B cell (primary cell): ENCODE data around the gene ZNRF2. TPM values are rescaled to one million over a fixed set of nuclear protein-coding genes. Genes with fewer than 3 reads are reported as not detected.

Experiments
- ATAC-seq: fragments of 200-7000 bp; cut with Tn5 transposase; one replicate; pipeline ENCODE4 v1.10.0; 2021; ENCODE audit warnings: low read depth, mild to moderate bottlenecking, moderate number of reproducible peaks, moderate library complexity
- CTCF ChIA-PET: fragments of 350-600 bp; sonication (Branson Sonifier 250); formaldehyde crosslinking; loops from one replicate; lab custom pipeline; 2021; ENCODE audit warnings: antibody characterized with exemption, inconsistent platforms; lab: Charles Lee
- POLR2A ChIA-PET: fragments of 350-600 bp; sonication (Branson Sonifier 250); formaldehyde crosslinking; loops from one replicate; lab custom pipeline; 2021; ENCODE audit warnings: antibody characterized with exemption; lab: Charles Lee
- DNase-seq: peaks from one replicate; pipeline ENCODE4 v3.0.0; 2013
- H2AFZ ChIP-seq: 2 replicates; pipeline ENCODE4 v1.6.1; 2012; ENCODE audit warnings: mild to moderate bottlenecking, low read depth, low read length; ENCODE audit not compliant: insufficient read depth, poor library complexity, severe bottlenecking
- H3K27ac ChIP-seq, 2 donors: 1 replicate in 1 of 2; 2 replicates in 1 of 2; pipeline ENCODE4 v1.5.1; 2012 to 2013; ENCODE audit warnings: low read length in 2 of 2, mild to moderate bottlenecking in 2 of 2, moderate library complexity in 1 of 2
- H3K27me3 ChIP-seq, 4 experiments: fragments of 200-600 bp in 1 of 4; sonication (generic) in 1 of 4; replicated peaks in 1 of 4; 1 replicate in 2 of 4; 2 replicates in 2 of 4; pipeline versions ENCODE4 v1.6.1 to v1.7.0; 2013 to 2016; ENCODE audit warnings: low read length in 3 of 4, mild to moderate bottlenecking in 2 of 4, mixed read lengths in 1 of 4, moderate library complexity in 1 of 4; ENCODE audit not compliant: insufficient read depth in 4 of 4, control insufficient read depth in 3 of 4; ENCODE audit errors: control extremely low read depth in 1 of 4
- H3K36me3 ChIP-seq, 2 experiments: replicated peaks in 1 of 2; 1 replicate in 1 of 2; 2 replicates in 1 of 2; pipeline versions ENCODE4 v1.6.1 to v1.7.1; 2013; ENCODE audit warnings: low read length in 1 of 2; ENCODE audit not compliant: insufficient read depth in 2 of 2, control insufficient read depth in 1 of 2; ENCODE audit errors: control extremely low read depth in 1 of 2, extremely low read depth in 1 of 2
- H3K4me1 ChIP-seq, 2 donors: fragments of 200-600 bp in 1 of 2; sonication (generic) in 1 of 2; 1 replicate in 1 of 2; 2 replicates in 1 of 2; pipeline versions ENCODE4 v1.5.1 to v1.6.1; 2013 to 2017; ENCODE audit warnings: low read length in 2 of 2; ENCODE audit not compliant: control insufficient read depth in 2 of 2, insufficient read depth in 2 of 2
- H3K4me2 ChIP-seq: replicated peaks from 2 replicates; pipeline ENCODE3; 2012; ENCODE audit warnings: mild to moderate bottlenecking, low read depth, low read length; ENCODE audit not compliant: poor library complexity, severe bottlenecking
- H3K4me3 ChIP-seq, 5 experiments: fragments of 200-600 bp in 1 of 5; sonication (generic) in 1 of 5; 1 replicate in 3 of 5; 2 replicates in 2 of 5; pipeline versions ENCODE4 v1.5.1 to v1.7.0; 2011 to 2016; ENCODE audit warnings: low read length in 4 of 5, mild to moderate bottlenecking in 4 of 5, low read depth in 2 of 5, control low read depth in 1 of 5, moderate library complexity in 1 of 5; ENCODE audit not compliant: insufficient read depth in 1 of 5; ENCODE audit errors: control extremely low read depth in 1 of 5, extremely low read depth in 1 of 5
- H3K79me2 ChIP-seq: fragments of 200-600 bp; sonication (generic); one replicate; pipeline ENCODE4 v1.6.0; 2016; ENCODE audit warnings: low read length; ENCODE audit not compliant: control insufficient read depth, insufficient read depth
- H3K9ac ChIP-seq: fragments of 200-600 bp; sonication (generic); 2 replicates; pipeline ENCODE4 v1.6.1; 2017; ENCODE audit warnings: mild to moderate bottlenecking, low read length, moderate library complexity
- H3K9me3 ChIP-seq, 3 donors: one replicate each; pipeline versions ENCODE4 v1.6.1 to v1.7.1; 2013; ENCODE audit warnings: low read length in 2 of 3; ENCODE audit not compliant: control insufficient read depth in 2 of 3, insufficient read depth in 1 of 3; ENCODE audit errors: control extremely low read depth in 1 of 3
- H4K20me1 ChIP-seq: 2 replicates; pipeline ENCODE4 v1.6.0; 2012; ENCODE audit warnings: mild to moderate bottlenecking, low read length; ENCODE audit not compliant: insufficient read depth, control insufficient read depth, poor library complexity, severe bottlenecking
- H3K27ac Mint-ChIP-seq: one replicate; pipeline ENCODE4 v1.8.0; 2021; ENCODE audit warnings: mixed read lengths
- H3K27me3 Mint-ChIP-seq: one replicate; pipeline ENCODE4 v1.8.0; 2021; ENCODE audit warnings: mixed read lengths
- H3K4me1 Mint-ChIP-seq: one replicate; pipeline ENCODE4 v1.8.0; 2021; ENCODE audit warnings: mixed read lengths
- H3K4me3 Mint-ChIP-seq: one replicate; pipeline ENCODE4 v1.8.0; 2021; ENCODE audit warnings: mixed read lengths
- H3K9me3 Mint-ChIP-seq: one replicate; pipeline ENCODE4 v1.8.0; 2022; ENCODE audit warnings: mixed read lengths; ENCODE audit not compliant: insufficient read depth
- EZH2 ChIP-seq: IDR thresholded peaks from 2 replicates; pipeline ENCODE4 v1.6.1; 2012; ENCODE audit warnings: borderline replicate concordance, low read depth, mild to moderate bottlenecking, moderate library complexity, low read length; ENCODE audit not compliant: insufficient read depth, poor library complexity, severe bottlenecking
- WGBS: methylation state at CpG from one replicate; pipeline ENCODE4 v1.1.5; 2013; ENCODE audit warnings: missing lambda C conversion rate; ENCODE audit not compliant: insufficient coverage; 5-methylcytosine and 5-hydroxymethylcytosine counted together
- intact Hi-C: fragments of 100-400 bp; cut with micrococcal nuclease; formaldehyde crosslinking; loops from one replicate; pipeline ENCODE4 v1.10.0; 2022
- polyA plus RNA-seq: library from polyadenylated mRNA; depleted of rRNA; stranded (reverse); fragments of >200 nt; gene quantifications from 2 replicates; pipeline ENCODE4 v1.2.3, GENCODE V29; 2012
- total RNA-seq, 2 donors: library from RNA; stranded (reverse); fragments of 120-200 nt in 1 of 2; gene quantifications; 1 replicate in 1 of 2; 2 replicates in 1 of 2; pipeline versions ENCODE4 v1.2.3 to v1.2.4, GENCODE V29; 2013 to 2022
- TF ChIP-seq, protein P1 (sequence below): fragments of 200-600 bp; IDR thresholded peaks from one replicate; pipeline ENCODE4 v1.8.0; 2022; ENCODE audit warnings: antibody characterized with exemption, mild to moderate bottlenecking

The ZNRF2 gene
- total and polyA plus RNA-seq, 2 donors (not counting 1 experiment from before 2014, with no cell fraction given), result 6.4 to 32.0 TPM

- H3K9me3 Mint-ChIP-seq, result no peaks in the 10 kb centered on the region
- intact Hi-C loops, result no loop called here
- no peak overlapping the region for H3K27ac Mint-ChIP-seq
These were observed 42.6 kb upstream of the ZNRF2 start for GRCh38 chr7:30241767-30242166.

DNA sequence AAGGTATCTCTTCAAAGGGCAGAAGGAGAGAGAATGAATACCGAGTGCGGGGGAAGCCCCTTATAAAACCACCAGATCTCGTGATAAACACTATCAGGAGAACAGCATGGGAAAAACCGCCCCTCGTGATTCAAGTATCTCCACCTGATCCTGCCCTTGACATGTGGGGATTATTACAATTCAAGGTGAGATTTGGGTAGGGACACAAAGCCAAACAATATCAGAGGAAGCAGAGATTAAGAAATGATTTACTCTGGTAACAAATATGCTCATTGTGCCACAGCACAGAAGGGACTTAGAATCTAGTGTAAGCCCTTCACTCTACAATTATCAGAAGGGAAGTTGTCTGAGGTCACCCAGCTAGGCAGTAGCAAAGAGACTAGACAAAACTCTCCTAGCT is 40.1 kb upstream of the ZNRF2 start:
- no peaks in the 10 kb centered on the region for H3K79me2 ChIP-seq
- WGBS, result no CpG with 5 or more reads among the region's 5 CpGs
- Mint-ChIP-seq H3K4me1 (peaks cover 29% of the 10 kb centered on the region), H3K27ac (no peak overlapping the region), H3K9me3 (no peaks in the 10 kb centered on the region), H3K27me3 (no peaks in the 10 kb centered on the region), H3K4me3 (no peak overlapping the region)
- DNase-seq (no peak), ATAC-seq (no peak)
- intact Hi-C loops, result no loop called here
- H3K36me3 ChIP-seq, result no peaks in the 10 kb centered on the region
- H3K9ac ChIP-seq, result no peak overlapping the region
- H3K4me1 ChIP-seq, result peaks cover 15 to 29% of the 10 kb centered on the region in 2 donors
- H3K27me3 ChIP-seq, result no peaks in the 10 kb centered on the region
- H3K4me3 ChIP-seq, result no peak overlapping the region
- H2AFZ ChIP-seq, result no peak overlapping the region
- TF ChIP-seq, protein P1, sequence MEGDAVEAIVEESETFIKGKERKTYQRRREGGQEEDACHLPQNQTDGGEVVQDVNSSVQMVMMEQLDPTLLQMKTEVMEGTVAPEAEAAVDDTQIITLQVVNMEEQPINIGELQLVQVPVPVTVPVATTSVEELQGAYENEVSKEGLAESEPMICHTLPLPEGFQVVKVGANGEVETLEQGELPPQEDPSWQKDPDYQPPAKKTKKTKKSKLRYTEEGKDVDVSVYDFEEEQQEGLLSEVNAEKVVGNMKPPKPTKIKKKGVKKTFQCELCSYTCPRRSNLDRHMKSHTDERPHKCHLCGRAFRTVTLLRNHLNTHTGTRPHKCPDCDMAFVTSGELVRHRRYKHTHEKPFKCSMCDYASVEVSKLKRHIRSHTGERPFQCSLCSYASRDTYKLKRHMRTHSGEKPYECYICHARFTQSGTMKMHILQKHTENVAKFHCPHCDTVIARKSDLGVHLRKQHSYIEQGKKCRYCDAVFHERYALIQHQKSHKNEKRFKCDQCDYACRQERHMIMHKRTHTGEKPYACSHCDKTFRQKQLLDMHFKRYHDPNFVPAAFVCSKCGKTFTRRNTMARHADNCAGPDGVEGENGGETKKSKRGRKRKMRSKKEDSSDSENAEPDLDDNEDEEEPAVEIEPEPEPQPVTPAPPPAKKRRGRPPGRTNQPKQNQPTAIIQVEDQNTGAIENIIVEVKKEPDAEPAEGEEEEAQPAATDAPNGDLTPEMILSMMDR, result no peak
- TF ChIP-seq EZH2, result no peak
- no peak overlapping the region for H3K27ac ChIP-seq
- ChIA-PET POLR2A (no interaction called here), CTCF (interaction anchor here (0.5 to 1.4 kb wide), 2 partner anchors 21 to 38 kb away, joined by 3 to 4 read pairs; no protein-coding TSS in a partner anchor)
- H4K20me1 ChIP-seq, result no peaks in the 10 kb centered on the region
- H3K9me3 ChIP-seq, result no peaks in the 10 kb centered on the region
- H3K4me2 ChIP-seq, result no peak overlapping the region

More at GRCh38 chr7:30241767-30242166, 42.6 kb upstream of the ZNRF2 start:
- Histone ChIP-seq H3K4me1 (peaks cover 37 to 44% of the 10 kb centered on the region in 2 donors), H3K9me3 (no peaks in the 10 kb centered on the region), H4K20me1 (no peaks in the 10 kb centered on the region), H3K4me3 (no peak overlapping the region), H2AFZ (no peak overlapping the region), H3K27ac (no peak overlapping the region), H3K9ac (no peak overlapping the region), H3K36me3 (no peaks in the 10 kb centered on the region), H3K27me3 (no peaks in the 10 kb centered on the region), H3K79me2 (no peaks in the 10 kb centered on the region), H3K4me2 (no peak overlapping the region)
- H3K4me1 Mint-ChIP-seq, result peaks cover 39% of the 10 kb centered on the region
- H3K27me3 Mint-ChIP-seq, result no peaks in the 10 kb centered on the region
- 90% methylated on average over 1 of the region's 2 CpGs for WGBS
- ChIA-PET POLR2A (no interaction called here), CTCF (interaction anchor here (1.0 to 1.6 kb wide), 2 partner anchors 34 kb away, joined by 3 to 5 read pairs; no protein-coding TSS in a partner anchor)
- no peak for TF ChIP-seq EZH2
- TF ChIP-seq, protein P1, result no peak
- DNase-seq (no peak), ATAC-seq (no peak)
- no peak overlapping the region for H3K4me3 Mint-ChIP-seq
